Uterus (tissue), 4 donors: Measurements from ENCODE around the gene CCNL2. TPM values are rescaled to one million over a fixed set of nuclear protein-coding genes. Genes with fewer than 3 reads are reported as not detected.
A peak's percentile ranks its signal among the peaks of the same experiment; 100 is the strongest.

ENCODE experiments used
- DNase-seq, 2 donors: peaks; one replicate each; pipeline ENCODE4 v3.0.0-alpha.2; 2019 to 2020
- H3K27ac ChIP-seq, 2 donors: fragments of 200-600 bp; sonication (generic); 1 replicate in 1 of 2; 2 replicates in 1 of 2; pipeline ENCODE4 v1.5.1; 2016 to 2018
- H3K27me3 ChIP-seq, 2 donors: fragments of 200-600 bp; sonication (generic); one replicate each; pipeline ENCODE4 v1.5.1; 2018 to 2019; ENCODE audit warnings: control low read depth in 1 of 2
- H3K36me3 ChIP-seq, 2 donors: fragments of 200-600 bp; sonication (generic); one replicate each; pipeline ENCODE4 v1.5.1; 2019; ENCODE audit warnings: control low read depth in 1 of 2
- H3K4me1 ChIP-seq, 2 donors: fragments of 200-600 bp; sonication (generic); one replicate each; pipeline ENCODE4 v1.5.1; 2018 to 2019; ENCODE audit warnings: control low read depth in 1 of 2
- H3K4me3 ChIP-seq, 2 donors: fragments of 200-600 bp; sonication (generic); 1 replicate in 1 of 2; 2 replicates in 1 of 2; pipeline ENCODE4 v1.5.1; 2018 to 2019; ENCODE audit warnings: mild to moderate bottlenecking in 1 of 2
- H3K9me3 ChIP-seq, 2 donors: fragments of 200-600 bp; sonication (generic); one replicate each; pipeline ENCODE4 v1.5.1; 2019; ENCODE audit warnings: control low read depth in 1 of 2
- CTCF ChIP-seq, 4 experiments: fragments of 200-600 bp in 2 of 4; fragments of 450-650 bp in 2 of 4; sonication (generic) in 2 of 4; IDR thresholded peaks; one replicate each; pipeline ENCODE4 v1.5.1; 2016 to 2019; ENCODE audit warnings: antibody characterized with exemption in 4 of 4, mild to moderate bottlenecking in 2 of 4, moderate library complexity in 1 of 4
- POLR2A ChIP-seq, 2 donors: fragments of 450-650 bp; IDR thresholded peaks; one replicate each; pipeline ENCODE4 v1.6.1; 2016; ENCODE audit warnings: antibody characterized with exemption in 2 of 2, mild to moderate bottlenecking in 1 of 2, moderate library complexity in 1 of 2
- intact Hi-C: fragments of 100-400 bp; cut with DNase I; formaldehyde crosslinking; loops from one replicate; pipeline ENCODE4 v1.15.1; 2023; ENCODE audit warnings: low total_unique reads
- total RNA-seq, 4 donors: library from RNA; depleted of rRNA in 3 of 4; stranded (reverse); fragments of >200 nt in 3 of 4; gene quantifications; one replicate each; pipeline versions ENCODE4 v1.1.0 to v1.2.4, GENCODE V29; 2014 to 2023
- donor health status: DM: yes; HTN: yes; CAD: no.

CCNL2 gene
- total RNA-seq, 4 donors from 2014 or later: 207 to 351 (median 281) TPM

GRCh38 chr1:1347026-1347595, 52.0 kb downstream of the CCNL2 start:
- intact Hi-C loops: no loop called here
- peak overlapping the region in 1 of 2 donors; percentile 73 for H3K27ac ChIP-seq
- no peaks in the 10 kb centered on the region for H3K36me3 ChIP-seq
- peak overlapping the region in 1 of 2 donors; percentile 85 for H3K4me3 ChIP-seq
- no peak for TF ChIP-seq CTCF (IDR thresholded peaks at IDR 0.05)
- TF ChIP-seq POLR2A (IDR thresholded peaks at IDR 0.05): no peak
- no peaks in the 10 kb centered on the region for H3K27me3 ChIP-seq
- H3K4me1 ChIP-seq: peaks cover 16 to 25% of the 10 kb centered on the region in 2 donors
- no peak for DNase-seq
- no peaks in the 10 kb centered on the region for H3K9me3 ChIP-seq

GRCh38 chr1:1346501-1346890, 52.6 kb downstream of the CCNL2 start:
- H3K4me1 ChIP-seq: peaks cover 16 to 25% of the 10 kb centered on the region in 2 donors
- H3K4me3 ChIP-seq: no peak overlapping the region
- intact Hi-C loops: no loop called here
- H3K27ac ChIP-seq: peak overlapping the region in 1 of 2 donors; percentile 4
- DNase-seq: no peak
- H3K9me3 ChIP-seq: no peaks in the 10 kb centered on the region
- no peaks in the 10 kb centered on the region for H3K27me3 ChIP-seq
- TF ChIP-seq POLR2A (IDR thresholded peaks at IDR 0.05): no peak
- H3K36me3 ChIP-seq: no peaks in the 10 kb centered on the region

GRCh38 chr1:1345860-1346500, 53.2 kb downstream of the CCNL2 start:
- TF ChIP-seq CTCF (IDR thresholded peaks at IDR 0.05) (no peak), POLR2A (IDR thresholded peaks at IDR 0.05) (no peak)
- H3K4me3 ChIP-seq: no peak overlapping the region
- no peaks in the 10 kb centered on the region for H3K9me3 ChIP-seq
- no peaks in the 10 kb centered on the region for H3K36me3 ChIP-seq
- intact Hi-C loops: no loop called here
- peaks cover 16 to 25% of the 10 kb centered on the region in 2 donors for H3K4me1 ChIP-seq
- H3K27me3 ChIP-seq: no peaks in the 10 kb centered on the region
- H3K27ac ChIP-seq: peak overlapping the region in 1 of 2 donors; percentile 23
- DNase-seq: no peak

GRCh38 chr1:1345384-1345783, 53.8 kb downstream of the CCNL2 start:
- no peak overlapping the region for H3K4me3 ChIP-seq
- TF ChIP-seq POLR2A (IDR thresholded peaks at IDR 0.05): no peak
- no peak for TF ChIP-seq CTCF (IDR thresholded peaks at IDR 0.05)
- no peak for DNase-seq
- no peaks in the 10 kb centered on the region for H3K27me3 ChIP-seq
- intact Hi-C loops: no loop called here
- no peaks in the 10 kb centered on the region for H3K9me3 ChIP-seq
- H3K36me3 ChIP-seq: no peaks in the 10 kb centered on the region
- H3K4me1 ChIP-seq: peaks cover 16 to 25% of the 10 kb centered on the region in 2 donors
- peak overlapping the region in 1 of 2 donors; percentile 23 for H3K27ac ChIP-seq

- Histone ChIP-seq H3K36me3 (no peaks in the 10 kb centered on the region), H3K27me3 (no peaks in the 10 kb centered on the region), H3K4me1 (peaks cover 16 to 25% of the 10 kb centered on the region in 2 donors), H3K27ac (peak overlapping the region in 1 of 2 donors; percentile 23), H3K4me3 (no peak overlapping the region), H3K9me3 (no peaks in the 10 kb centered on the region)
- intact Hi-C loops: no loop called here
- TF ChIP-seq CTCF (IDR thresholded peaks at IDR 0.05) (peak in 2 of 4 experiments; percentile 24 to 25), POLR2A (IDR thresholded peaks at IDR 0.05) (no peak)
- DNase-seq: no peak
These were observed 54.3 kb downstream of the CCNL2 start for GRCh38 chr1:1344655-1345361.
